Mesendoderm (in vitro differentiated cells): Measurements from ENCODE around the gene FBXW2.

ENCODE experiments used
- DNase-seq: peaks from one replicate; pipeline ENCODE4 v3.0.0; 2013
- H2AK5ac ChIP-seq: 2 replicates; pipeline ENCODE4 v1.6.1; 2013; ENCODE audit warnings: low read length, inconsistent platforms
- H2BK120ac ChIP-seq: 2 replicates; pipeline ENCODE4 v1.6.1; 2013; ENCODE audit warnings: low read depth, mild to moderate bottlenecking, low read length, moderate library complexity, mixed read lengths
- H2BK15ac ChIP-seq: replicated peaks from 2 replicates; pipeline ENCODE4 v1.6.1; 2013; ENCODE audit warnings: low read depth, mild to moderate bottlenecking, moderate library complexity
- H2BK5ac ChIP-seq: 2 replicates; pipeline ENCODE4 v1.6.1; 2013; ENCODE audit warnings: low read length, inconsistent platforms
- H3K18ac ChIP-seq: 2 replicates; pipeline ENCODE4 v1.6.1; 2013; ENCODE audit warnings: mild to moderate bottlenecking, low read length, mixed read lengths
- H3K23ac ChIP-seq: one replicate; pipeline ENCODE4 v1.6.1; 2013; ENCODE audit warnings: low read length
- H3K27ac ChIP-seq: 2 replicates; pipeline ENCODE4 v1.5.1; 2013; ENCODE audit warnings: low read depth, mild to moderate bottlenecking, inconsistent platforms, low read length, moderate library complexity
- H3K27me3 ChIP-seq: 2 replicates; pipeline ENCODE4 v1.6.1; 2013; ENCODE audit warnings: low read length, control low read depth, mild to moderate bottlenecking, inconsistent platforms; ENCODE audit not compliant: insufficient read depth, poor library complexity
- H3K36me3 ChIP-seq: 2 replicates; pipeline ENCODE4 v1.6.1; 2013; ENCODE audit warnings: low read length, inconsistent platforms; ENCODE audit not compliant: control insufficient read depth, insufficient read depth
- H3K4ac ChIP-seq: one replicate; pipeline ENCODE4 v1.6.1; 2013; ENCODE audit warnings: low read depth, mild to moderate bottlenecking, low read length, moderate library complexity
- H3K4me1 ChIP-seq: 2 replicates; pipeline ENCODE4 v1.6.1; 2013; ENCODE audit warnings: low read depth, low read length, inconsistent platforms; ENCODE audit not compliant: control insufficient read depth
- H3K4me2 ChIP-seq: 2 replicates; pipeline ENCODE4 v1.6.1; 2013; ENCODE audit warnings: low read length
- H3K4me3 ChIP-seq: 2 replicates; pipeline ENCODE4 v1.5.1; 2013; ENCODE audit warnings: mild to moderate bottlenecking, low read length
- H3K56ac ChIP-seq: one replicate; pipeline ENCODE4 v1.6.1; 2013; ENCODE audit warnings: low read length
- H3K79me1 ChIP-seq: 2 replicates; pipeline ENCODE4 v1.6.1; 2013; ENCODE audit warnings: low read length, inconsistent platforms
- H3K79me2 ChIP-seq: 2 replicates; pipeline ENCODE4 v1.6.1; 2013; ENCODE audit warnings: mild to moderate bottlenecking, low read length; ENCODE audit not compliant: control insufficient read depth, insufficient read depth
- H3K9ac ChIP-seq: 2 replicates; pipeline ENCODE4 v1.6.1; 2013; ENCODE audit warnings: low read length, inconsistent platforms
- H4K5ac ChIP-seq: one replicate; pipeline ENCODE4 v1.6.1; 2013; ENCODE audit warnings: low read length
- H4K8ac ChIP-seq: one replicate; pipeline ENCODE4 v1.6.1; 2013; ENCODE audit warnings: low read depth, mild to moderate bottlenecking, control low read depth, low read length, moderate library complexity
- WGBS: extraction: QIAGEN DNeasy Blood & Tissue Kit; methylation state at CpG from one replicate; pipeline ENCODE4 v1.1.7; 2013; ENCODE audit warnings: low lambda C conversion rate, missing lambda C conversion rate; ENCODE audit not compliant: insufficient coverage; ENCODE audit errors: extremely low coverage; 5-methylcytosine and 5-hydroxymethylcytosine counted together

Gene FBXW2

GRCh38 chr9:120734607-120735410 lies 58.4 kb downstream of the FBXW2 start:
- H3K27ac ChIP-seq, result no peak overlapping the region
- no peak overlapping the region for H3K4me3 ChIP-seq
- H3K9ac ChIP-seq, result no peak overlapping the region
- no peak overlapping the region for H3K23ac ChIP-seq
- H3K4me2 ChIP-seq, result no peak overlapping the region
- H3K79me1 ChIP-seq, result no peaks in the 10 kb centered on the region
- no peak overlapping the region for H2BK5ac ChIP-seq
- H3K4me1 ChIP-seq, result peaks cover 10% of the 10 kb centered on the region
- no CpG with 5 or more reads among the region's 2 CpGs for WGBS
- H3K36me3 ChIP-seq, result no peaks in the 10 kb centered on the region
- no peak overlapping the region for H2BK15ac ChIP-seq
- no peak overlapping the region for H4K8ac ChIP-seq
- H2BK120ac ChIP-seq, result no peak overlapping the region
- no peak for DNase-seq
- H3K18ac ChIP-seq, result no peak overlapping the region
- H3K56ac ChIP-seq, result no peak overlapping the region
- H3K27me3 ChIP-seq, result no peaks in the 10 kb centered on the region
- H2AK5ac ChIP-seq, result no peak overlapping the region
- H3K4ac ChIP-seq, result no peak overlapping the region
- H3K79me2 ChIP-seq, result no peaks in the 10 kb centered on the region
- H4K5ac ChIP-seq, result no peak overlapping the region

GRCh38 chr9:120733190-120733589 lies 60.0 kb downstream of the FBXW2 start:
- Histone ChIP-seq H3K4me2 (no peak overlapping the region), H3K4me1 (peaks cover 10% of the 10 kb centered on the region), H2AK5ac (no peak overlapping the region), H3K4ac (no peak overlapping the region), H4K5ac (no peak overlapping the region), H3K56ac (no peak overlapping the region), H3K18ac (no peak overlapping the region), H4K8ac (no peak overlapping the region), H2BK120ac (no peak overlapping the region), H3K23ac (no peak overlapping the region), H3K27ac (no peak overlapping the region), H3K79me2 (no peaks in the 10 kb centered on the region), H3K79me1 (no peaks in the 10 kb centered on the region), H3K4me3 (no peak overlapping the region), H2BK15ac (no peak overlapping the region), H3K9ac (no peak overlapping the region), H3K27me3 (no peaks in the 10 kb centered on the region), H3K36me3 (no peaks in the 10 kb centered on the region), H2BK5ac (no peak overlapping the region)
- no peak for DNase-seq
- whole genome bisulfite sequencing, result no CpG with 5 or more reads among the region's 5 CpGs

- Histone ChIP-seq H4K5ac (no peak overlapping the region), H3K36me3 (no peaks in the 10 kb centered on the region), H2BK15ac (no peak overlapping the region), H2BK5ac (no peak overlapping the region), H3K23ac (no peak overlapping the region), H4K8ac (no peak overlapping the region), H3K4ac (no peak overlapping the region), H3K4me2 (no peak overlapping the region), H3K18ac (peak overlapping the region; percentile 71), H3K9ac (no peak overlapping the region), H2AK5ac (no peak overlapping the region), H3K4me3 (no peak overlapping the region), H3K4me1 (peaks cover 10% of the 10 kb centered on the region), H3K27me3 (no peaks in the 10 kb centered on the region), H3K27ac (peak overlapping the region; percentile 32), H3K79me2 (no peaks in the 10 kb centered on the region), H3K79me1 (no peaks in the 10 kb centered on the region), H3K56ac (no peak overlapping the region), H2BK120ac (no peak overlapping the region)
- WGBS, result no CpG with 5 or more reads among the region's 7 CpGs
- DNase-seq, result peak; percentile 97
These were observed 62.3 kb downstream of the FBXW2 start for GRCh38 chr9:120730654-120731514.

- H3K4ac ChIP-seq, result no peak overlapping the region
- no peak overlapping the region for H2BK120ac ChIP-seq
- no peak overlapping the region for H2BK15ac ChIP-seq
- no peak overlapping the region for H4K5ac ChIP-seq
- peak overlapping the region; percentile 51 for H3K18ac ChIP-seq
- H2BK5ac ChIP-seq, result no peak overlapping the region
- no peak overlapping the region for H3K4me2 ChIP-seq
- H3K4me3 ChIP-seq, result no peak overlapping the region
- no peaks in the 10 kb centered on the region for H3K36me3 ChIP-seq
- peak overlapping the region; percentile 54 for H3K27ac ChIP-seq
- peak overlapping the region; percentile 58 for H4K8ac ChIP-seq
- no peak overlapping the region for H3K23ac ChIP-seq
- H3K79me1 ChIP-seq, result no peaks in the 10 kb centered on the region
- H3K4me1 ChIP-seq, result peaks cover 8% of the 10 kb centered on the region
- no peak overlapping the region for H3K9ac ChIP-seq
- H3K27me3 ChIP-seq, result no peaks in the 10 kb centered on the region
- WGBS, result no CpG with 5 or more reads among the region's 5 CpGs
- H3K56ac ChIP-seq, result no peak overlapping the region
- H3K79me2 ChIP-seq, result no peaks in the 10 kb centered on the region
- H2AK5ac ChIP-seq, result no peak overlapping the region
- peak; percentile 77 for DNase-seq
These were observed 63.4 kb downstream of the FBXW2 start for GRCh38 chr9:120729791-120730241.

GRCh38 chr9:120726484-120726883 lies 66.7 kb downstream of the FBXW2 start:
- H3K27me3 ChIP-seq, result no peaks in the 10 kb centered on the region
- no peak overlapping the region for H3K4me2 ChIP-seq
- H3K27ac ChIP-seq, result no peak overlapping the region
- no peak overlapping the region for H4K5ac ChIP-seq
- H3K36me3 ChIP-seq, result no peaks in the 10 kb centered on the region
- H2BK15ac ChIP-seq, result no peak overlapping the region
- no peak overlapping the region for H3K56ac ChIP-seq
- no peak overlapping the region for H2BK5ac ChIP-seq
- H3K18ac ChIP-seq, result no peak overlapping the region
- no peak overlapping the region for H2AK5ac ChIP-seq
- no peak overlapping the region for H3K9ac ChIP-seq
- no peak overlapping the region for H3K4ac ChIP-seq
- no peak overlapping the region for H3K4me3 ChIP-seq
- no peak overlapping the region for H3K23ac ChIP-seq
- WGBS, result no CpG with 5 or more reads among the region's 2 CpGs
- H4K8ac ChIP-seq, result no peak overlapping the region
- H3K4me1 ChIP-seq, result peaks cover 7% of the 10 kb centered on the region
- no peaks in the 10 kb centered on the region for H3K79me2 ChIP-seq
- no peak overlapping the region for H2BK120ac ChIP-seq
- no peak for DNase-seq
- H3K79me1 ChIP-seq, result no peaks in the 10 kb centered on the region
